Ovary (tissue), 3 donors: ENCODE results near the gene PMIS2.

ENCODE experiments used
- EP300 ChIP-seq: sonication (generic); formaldehyde crosslinking; IDR thresholded peaks from one replicate; pipeline ENCODE4 v1.6.1; 2017; ENCODE audit warnings: antibody characterized with exemption
- POLR2A ChIP-seq: fragments of 450-650 bp; IDR thresholded peaks from one replicate; pipeline ENCODE4 v1.6.1; 2017; ENCODE audit warnings: antibody characterized with exemption, mild to moderate bottlenecking, moderate library complexity
- TF ChIP-seq, protein P1 (sequence below), 3 donors: fragments of 450-650 bp in 2 of 3; fragments of 200-600 bp in 1 of 3; IDR thresholded peaks; one replicate each; pipeline versions ENCODE4 v1.5.1 to v1.8.0; 2016 to 2022; ENCODE audit warnings: antibody characterized with exemption in 3 of 3, mild to moderate bottlenecking in 1 of 3
- donor health status: DM: no; HTN: no; CAD: no.

- TF ChIP-seq, protein P1, sequence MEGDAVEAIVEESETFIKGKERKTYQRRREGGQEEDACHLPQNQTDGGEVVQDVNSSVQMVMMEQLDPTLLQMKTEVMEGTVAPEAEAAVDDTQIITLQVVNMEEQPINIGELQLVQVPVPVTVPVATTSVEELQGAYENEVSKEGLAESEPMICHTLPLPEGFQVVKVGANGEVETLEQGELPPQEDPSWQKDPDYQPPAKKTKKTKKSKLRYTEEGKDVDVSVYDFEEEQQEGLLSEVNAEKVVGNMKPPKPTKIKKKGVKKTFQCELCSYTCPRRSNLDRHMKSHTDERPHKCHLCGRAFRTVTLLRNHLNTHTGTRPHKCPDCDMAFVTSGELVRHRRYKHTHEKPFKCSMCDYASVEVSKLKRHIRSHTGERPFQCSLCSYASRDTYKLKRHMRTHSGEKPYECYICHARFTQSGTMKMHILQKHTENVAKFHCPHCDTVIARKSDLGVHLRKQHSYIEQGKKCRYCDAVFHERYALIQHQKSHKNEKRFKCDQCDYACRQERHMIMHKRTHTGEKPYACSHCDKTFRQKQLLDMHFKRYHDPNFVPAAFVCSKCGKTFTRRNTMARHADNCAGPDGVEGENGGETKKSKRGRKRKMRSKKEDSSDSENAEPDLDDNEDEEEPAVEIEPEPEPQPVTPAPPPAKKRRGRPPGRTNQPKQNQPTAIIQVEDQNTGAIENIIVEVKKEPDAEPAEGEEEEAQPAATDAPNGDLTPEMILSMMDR (IDR thresholded peaks at IDR 0.05): no peak
- TF ChIP-seq EP300: no peak
- TF ChIP-seq POLR2A: no peak
Observed at GRCh38 chr19:35636651-35637050, 50.7 kb downstream of the PMIS2 start.
